LNCAP (cell line): Measurements from ENCODE around the gene CETP.

Experiments
- CTCF ChIP-seq: fragments of 450-650 bp; IDR thresholded peaks from 2 replicates; pipeline ENCODE4 v1.5.1; 2017; ENCODE audit warnings: mild to moderate bottlenecking

CETP gene

DNA sequence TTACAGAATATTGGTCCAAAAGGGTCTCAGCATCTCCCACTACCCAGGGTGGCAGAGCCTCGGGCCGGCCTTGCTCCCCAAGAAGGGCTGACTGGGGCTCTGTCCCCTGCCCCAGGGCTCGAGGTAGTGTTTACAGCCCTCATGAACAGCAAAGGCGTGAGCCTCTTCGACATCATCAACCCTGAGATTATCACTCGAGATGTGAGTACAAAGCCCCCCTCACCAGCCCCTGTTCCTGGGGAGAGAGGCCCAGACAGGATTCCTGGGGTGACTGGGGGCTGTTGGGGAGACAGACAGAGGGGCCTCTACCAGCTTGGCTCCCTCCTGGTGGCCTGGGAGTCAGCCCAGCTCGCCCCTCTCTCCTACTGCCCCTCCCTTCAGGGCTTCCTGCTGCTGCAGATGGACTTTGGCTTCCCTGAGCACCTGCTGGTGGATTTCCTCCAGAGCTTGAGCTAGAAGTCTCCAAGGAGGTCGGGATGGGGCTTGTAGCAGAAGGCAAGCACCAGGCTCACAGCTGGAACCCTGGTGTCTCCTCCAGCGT lies 21.5 kb downstream of the CETP start:
- no peak for TF ChIP-seq CTCF

DNA sequence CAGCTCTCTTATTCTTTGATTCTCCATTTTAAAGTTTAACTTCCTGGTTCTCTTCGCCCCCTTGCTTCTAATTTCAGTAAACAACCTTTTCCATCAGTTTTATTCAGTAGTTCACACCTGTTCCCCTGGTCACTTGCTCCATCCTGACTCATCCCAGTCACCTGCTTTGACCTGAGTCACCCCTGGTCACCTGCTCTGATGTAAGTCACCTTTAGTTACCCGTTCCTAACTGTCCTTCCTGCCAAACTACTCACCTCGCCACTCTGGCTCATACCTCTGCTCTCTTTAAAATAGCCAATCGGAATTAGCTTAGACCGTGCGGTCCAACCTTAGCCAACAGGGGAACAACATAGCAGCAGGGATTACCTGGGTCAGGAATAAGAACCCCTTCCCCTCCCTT lies 22.9 kb downstream of the CETP start:
- no peak for TF ChIP-seq CTCF

DNA sequence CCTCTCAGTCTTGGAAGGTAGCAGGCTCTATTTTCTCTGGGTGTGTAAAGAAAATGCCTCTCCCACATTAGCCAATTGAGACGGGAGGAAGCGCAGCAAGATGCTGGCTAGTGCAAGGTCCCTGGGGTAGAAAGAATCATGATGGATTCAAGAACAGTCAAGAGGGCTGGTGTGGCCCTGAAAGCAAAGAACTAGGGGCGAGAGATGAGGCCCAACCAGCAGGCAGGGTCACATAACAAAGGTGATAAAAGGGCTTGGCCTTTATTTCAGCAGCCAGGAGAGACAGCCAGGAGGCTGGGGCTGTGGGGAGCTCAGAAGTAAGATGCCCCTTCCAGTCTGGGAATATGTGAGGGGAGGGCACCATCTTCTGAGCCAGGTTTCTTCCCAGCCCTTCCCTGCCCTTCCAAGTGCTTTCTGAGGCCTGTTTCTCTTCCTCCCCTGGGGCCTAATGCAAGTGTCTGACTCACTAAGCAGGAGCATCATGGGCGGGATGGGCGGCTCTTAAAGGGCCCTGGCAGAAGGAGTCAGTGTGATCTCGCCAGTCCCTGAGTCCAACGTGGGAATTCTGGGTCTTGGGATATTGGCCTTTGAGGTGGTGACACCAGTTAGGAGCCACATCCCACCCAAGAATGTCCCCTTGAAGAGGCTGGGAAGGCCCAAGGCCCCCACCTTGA lies 23.7 kb downstream of the CETP start:
- no peak for TF ChIP-seq CTCF

GRCh38 chr16:56985962-56986360 lies 24.2 kb downstream of the CETP start:
- no peak for TF ChIP-seq CTCF

GRCh38 chr16:56986361-56986760 lies 24.6 kb downstream of the CETP start:
- no peak for TF ChIP-seq CTCF

- TF ChIP-seq CTCF: no peak
These were observed 25.9 kb downstream of the CETP start for GRCh38 chr16:56987692-56988091.

GRCh38 chr16:56988161-56988947 lies 26.6 kb downstream of the CETP start:
- no peak for TF ChIP-seq CTCF
